ENCODE measurements around the gene MYDGF. TPM values are rescaled to one million over a fixed set of nuclear protein-coding genes. Genes with fewer than 3 reads are reported as not detected.
A peak's percentile ranks its signal among the peaks of the same experiment; 100 is the strongest.

MYDGF gene
- total RNA-seq, 1 experiment from 2014 or later, result 258 TPM

GRCh38 chr19:4641132-4641531 is 29.0 kb downstream of the MYDGF start:
- DNase-seq (ENCODE audit: low read depth), result no peak

GRCh38 chr19:4640247-4641000 is 29.7 kb downstream of the MYDGF start:
- DNase-seq (ENCODE audit: low read depth), result no peak

- DNase-seq (ENCODE audit: low read depth), result peak; percentile 47
Observed at GRCh38 chr19:4639531-4640246, 30.5 kb downstream of the MYDGF start.

- peak; percentile 93 for DNase-seq (ENCODE audit: low read depth)
Observed at GRCh38 chr19:4638828-4639530, 31.2 kb downstream of the MYDGF start, which contains the start of gene TNFAIP8L1. Gene TNFAIP8L1 (plus strand): TSS chr19:4639516. CDS start chr19:4651870, 12,354 bp downstream.

GRCh38 chr19:4638317-4638716 is 31.8 kb downstream of the MYDGF start:
- DNase-seq (ENCODE audit: low read depth), result no peak

- no peak for DNase-seq (ENCODE audit: low read depth)
Observed at GRCh38 chr19:4636761-4637160, 33.4 kb downstream of the MYDGF start.

GRCh38 chr19:4636151-4636717 is 33.9 kb downstream of the MYDGF start:
- peak; percentile 50 for DNase-seq (ENCODE audit: low read depth)

GRCh38 chr19:4635754-4636116 is 34.4 kb downstream of the MYDGF start:
- no peak for DNase-seq (ENCODE audit: low read depth)

- DNase-seq (ENCODE audit: low read depth), result peak; percentile 90
Observed at GRCh38 chr19:4633140-4633967, 36.8 kb downstream of the MYDGF start.

GRCh38 chr19:4624733-4625362 is 45.3 kb downstream of the MYDGF start:
- peak; percentile 39 for DNase-seq (ENCODE audit: low read depth)

GRCh38 chr19:4624301-4624700 is 45.8 kb downstream of the MYDGF start:
- no peak for DNase-seq (ENCODE audit: low read depth)

- no peak for DNase-seq (ENCODE audit: low read depth)
Observed at GRCh38 chr19:4622695-4623421, 47.3 kb downstream of the MYDGF start.

GRCh38 chr19:4620675-4621074 is 49.5 kb downstream of the MYDGF start:
- no peak for DNase-seq (ENCODE audit: low read depth)

- no peak for DNase-seq (ENCODE audit: low read depth)
Observed at GRCh38 chr19:4619668-4620294, 50.4 kb downstream of the MYDGF start.

- no peak for DNase-seq (ENCODE audit: low read depth)
Observed at GRCh38 chr19:4618019-4618418, 52.1 kb downstream of the MYDGF start.

GRCh38 chr19:4613254-4613751 is 56.8 kb downstream of the MYDGF start:
- no peak for DNase-seq (ENCODE audit: low read depth)

- no peak for DNase-seq (ENCODE audit: low read depth)
Observed at GRCh38 chr19:4609878-4610511, 60.1 kb downstream of the MYDGF start.
